Skeletal muscle satellite cell (primary cell): ENCODE data around the gene ZNF865.

Experiments used
- H3K27me3 ChIP-seq: 2 replicates; pipeline ENCODE4 v1.7.0; 2013; ENCODE audit warnings: low read length; ENCODE audit not compliant: control insufficient read depth, insufficient read depth
- H3K36me3 ChIP-seq: 2 replicates; pipeline ENCODE4 v1.7.0; 2013; ENCODE audit warnings: mild to moderate bottlenecking, control low read depth, low read length; ENCODE audit not compliant: insufficient read depth
- H3K4me1 ChIP-seq: 2 replicates; pipeline ENCODE4 v1.7.0; 2013; ENCODE audit warnings: low read length; ENCODE audit not compliant: control insufficient read depth, insufficient read depth
- H3K4me2 ChIP-seq: 2 replicates; pipeline ENCODE4 v1.7.0; 2013; ENCODE audit warnings: mild to moderate bottlenecking, low read length
- H3K4me3 ChIP-seq: 2 replicates; pipeline ENCODE4 v1.7.0; 2013; ENCODE audit warnings: low read length
- H3K9ac ChIP-seq: 2 replicates; pipeline ENCODE4 v1.7.0; 2013; ENCODE audit warnings: mild to moderate bottlenecking, low read depth, low read length, moderate library complexity
- H3K9me3 ChIP-seq: replicated peaks from 2 replicates; pipeline ENCODE4 v1.7.0; 2013; ENCODE audit warnings: mild to moderate bottlenecking, control low read depth, low read length

Gene ZNF865

GRCh38 chr19:55643887-55644176 lies 38.4 kb downstream of the ZNF865 start:
- no peaks in the 10 kb centered on the region for H3K9me3 ChIP-seq
- peaks cover 12% of the 10 kb centered on the region for H3K36me3 ChIP-seq
- H3K27me3 ChIP-seq, result no peaks in the 10 kb centered on the region
- H3K4me3 ChIP-seq, result peak overlapping the region; percentile 94
- H3K4me1 ChIP-seq, result peaks cover 49% of the 10 kb centered on the region
- H3K9ac ChIP-seq, result peak overlapping the region; percentile 90
- peak overlapping the region; percentile 92 for H3K4me2 ChIP-seq

GRCh38 chr19:55644191-55644833 lies 38.9 kb downstream of the ZNF865 start:
- no peaks in the 10 kb centered on the region for H3K27me3 ChIP-seq
- H3K4me1 ChIP-seq, result peaks cover 54% of the 10 kb centered on the region

GRCh38 chr19:55644842-55645511 lies 39.5 kb downstream of the ZNF865 start:
- H3K4me1 ChIP-seq, result peaks cover 52% of the 10 kb centered on the region
- no peaks in the 10 kb centered on the region for H3K9me3 ChIP-seq
- peak overlapping the region; percentile 90 for H3K9ac ChIP-seq
- peak overlapping the region; percentile 92 for H3K4me2 ChIP-seq
- H3K36me3 ChIP-seq, result peaks cover 12% of the 10 kb centered on the region
- H3K4me3 ChIP-seq, result peak overlapping the region; percentile 94
- no peaks in the 10 kb centered on the region for H3K27me3 ChIP-seq

More at GRCh38 chr19:55644191-55644833, 38.9 kb downstream of the ZNF865 start:
- peaks cover 12% of the 10 kb centered on the region for H3K36me3 ChIP-seq
- peak overlapping the region; percentile 94 for H3K4me3 ChIP-seq
- peak overlapping the region; percentile 90 for H3K9ac ChIP-seq
- H3K9me3 ChIP-seq, result no peaks in the 10 kb centered on the region
- peak overlapping the region; percentile 92 for H3K4me2 ChIP-seq

- Histone ChIP-seq H3K4me1 (peaks cover 47% of the 10 kb centered on the region), H3K27me3 (no peaks in the 10 kb centered on the region), H3K36me3 (peaks cover 12% of the 10 kb centered on the region), H3K9me3 (no peaks in the 10 kb centered on the region), H3K4me2 (peak overlapping the region; percentile 92), H3K4me3 (no peak overlapping the region), H3K9ac (no peak overlapping the region)
Observed at GRCh38 chr19:55645512-55645881, 40.0 kb downstream of the ZNF865 start.

- peak overlapping the region; percentile 86 for H3K9ac ChIP-seq
- peaks cover 18% of the 10 kb centered on the region for H3K36me3 ChIP-seq
- peaks cover 43% of the 10 kb centered on the region for H3K4me1 ChIP-seq
- H3K9me3 ChIP-seq, result no peaks in the 10 kb centered on the region
- H3K4me3 ChIP-seq, result peak overlapping the region; percentile 92
- H3K4me2 ChIP-seq, result peak overlapping the region; percentile 99
- no peaks in the 10 kb centered on the region for H3K27me3 ChIP-seq
Observed at GRCh38 chr19:55646889-55647731, 41.7 kb downstream of the ZNF865 start.

- Histone ChIP-seq H3K9ac (peak within 1 kb of the TSS; percentile 86), H3K4me3 (peak within 1 kb of the TSS; percentile 92), H3K4me1 (peaks cover 35% of the 10 kb centered on the region), H3K9me3 (no peaks in the 10 kb centered on the region), H3K27me3 (no peaks in the 10 kb centered on the region), H3K4me2 (peak within 1 kb of the TSS; percentile 99), H3K36me3 (peaks cover 21% of the 10 kb centered on the region)
Observed at GRCh38 chr19:55647732-55648584, 42.5 kb downstream of the ZNF865 start, which contains the start of gene CCDC106. Gene CCDC106 (plus strand): TSS chr19:55648212. CDS start chr19:55649047, 835 bp downstream.

GRCh38 chr19:55648585-55649267 lies 43.3 kb downstream of the ZNF865 start:
- peaks cover 21% of the 10 kb centered on the region for H3K36me3 ChIP-seq
- H3K9ac ChIP-seq, result peak overlapping the region; percentile 86
- H3K4me2 ChIP-seq, result peak overlapping the region; percentile 99
- H3K9me3 ChIP-seq, result no peaks in the 10 kb centered on the region
- H3K27me3 ChIP-seq, result no peaks in the 10 kb centered on the region
- peaks cover 32% of the 10 kb centered on the region for H3K4me1 ChIP-seq
- H3K4me3 ChIP-seq, result peak overlapping the region; percentile 92

GRCh38 chr19:55649268-55650125 lies 44.0 kb downstream of the ZNF865 start:
- Histone ChIP-seq H3K9me3 (no peaks in the 10 kb centered on the region), H3K27me3 (no peaks in the 10 kb centered on the region), H3K4me1 (peaks cover 28% of the 10 kb centered on the region), H3K4me2 (peak overlapping the region; percentile 99), H3K36me3 (peaks cover 21% of the 10 kb centered on the region), H3K4me3 (peak overlapping the region; percentile 92), H3K9ac (peak overlapping the region; percentile 86)

GRCh38 chr19:55650126-55650557 lies 44.7 kb downstream of the ZNF865 start:
- H3K4me3 ChIP-seq, result no peak overlapping the region

More at GRCh38 chr19:55650126-55650557, 44.7 kb downstream of the ZNF865 start:
- Histone ChIP-seq H3K4me2 (no peak overlapping the region), H3K36me3 (peaks cover 14% of the 10 kb centered on the region), H3K4me1 (peaks cover 22% of the 10 kb centered on the region), H3K9me3 (no peaks in the 10 kb centered on the region), H3K9ac (no peak overlapping the region), H3K27me3 (no peaks in the 10 kb centered on the region)
